GM21381 (cell line): ENCODE results near the gene RALGPS1.

Experiments
- ATAC-seq: cut with Tn5 transposase; IDR thresholded peaks from one replicate; pipeline ENCODE4 v1.9.1; 2021; ENCODE audit warnings: mild to moderate bottlenecking, moderate library complexity; ENCODE audit not compliant: unreplicated experiment

The RALGPS1 gene

DNA sequence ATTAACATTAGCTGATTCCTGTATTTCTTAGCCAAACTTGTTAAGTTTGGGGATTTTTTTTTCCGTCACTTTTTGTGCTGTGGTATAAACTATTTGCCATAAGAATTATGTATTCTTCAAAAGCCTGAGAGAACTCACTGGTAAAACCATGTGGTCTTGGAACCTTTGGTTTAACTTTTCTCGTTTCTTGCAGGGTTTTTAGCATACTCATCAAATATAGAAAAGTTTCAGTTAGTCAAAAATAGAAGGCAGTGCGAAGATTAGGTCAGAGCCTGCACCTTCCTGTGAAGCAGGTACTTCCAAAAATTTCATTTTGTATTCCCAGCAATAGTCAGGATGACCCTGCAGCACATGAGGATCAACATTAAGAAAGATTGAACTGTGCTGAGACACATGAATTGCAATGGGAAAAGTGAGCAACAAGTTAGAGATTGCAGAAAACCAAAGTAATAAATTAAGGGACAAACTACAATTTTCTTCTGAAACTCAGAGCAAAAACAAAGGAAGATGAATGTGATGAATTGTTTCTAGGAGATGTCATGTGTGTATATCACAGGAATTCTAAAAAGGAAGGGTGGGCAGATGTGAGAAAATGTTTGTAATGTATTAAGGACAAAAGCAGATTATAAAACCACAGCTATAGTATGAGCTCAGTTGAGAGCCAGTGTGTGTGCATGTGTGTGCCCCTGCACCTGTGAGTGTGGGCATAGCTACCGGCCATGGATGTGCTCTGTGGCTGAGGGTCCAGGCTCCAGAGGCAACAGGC, 105.6 kb downstream of the RALGPS1 start:
- ATAC-seq: no peak

DNA sequence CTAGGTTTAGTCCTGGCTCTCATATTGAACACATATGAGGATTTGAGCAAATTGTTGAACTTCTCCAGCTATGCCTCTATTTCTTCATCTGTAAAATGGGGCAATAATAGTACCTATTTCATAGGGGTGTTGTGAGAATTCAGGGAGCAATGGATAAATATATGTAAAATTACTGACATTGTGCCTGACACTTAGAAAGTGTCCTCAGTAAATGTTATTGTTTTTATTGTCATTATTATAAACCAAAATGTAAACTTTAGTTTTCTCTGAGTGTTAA, 106.2 kb downstream of the RALGPS1 start:
- ATAC-seq: no peak

- no peak for ATAC-seq
Observed at GRCh38 chr9:127021664-127022363, 107.2 kb downstream of the RALGPS1 start.

- no peak for ATAC-seq
Observed at GRCh38 chr9:127022913-127023660, 108.5 kb downstream of the RALGPS1 start.

GRCh38 chr9:127025042-127025441, 110.5 kb downstream of the RALGPS1 start:
- ATAC-seq: no peak

GRCh38 chr9:127027694-127028093, 113.1 kb downstream of the RALGPS1 start:
- no peak for ATAC-seq

DNA sequence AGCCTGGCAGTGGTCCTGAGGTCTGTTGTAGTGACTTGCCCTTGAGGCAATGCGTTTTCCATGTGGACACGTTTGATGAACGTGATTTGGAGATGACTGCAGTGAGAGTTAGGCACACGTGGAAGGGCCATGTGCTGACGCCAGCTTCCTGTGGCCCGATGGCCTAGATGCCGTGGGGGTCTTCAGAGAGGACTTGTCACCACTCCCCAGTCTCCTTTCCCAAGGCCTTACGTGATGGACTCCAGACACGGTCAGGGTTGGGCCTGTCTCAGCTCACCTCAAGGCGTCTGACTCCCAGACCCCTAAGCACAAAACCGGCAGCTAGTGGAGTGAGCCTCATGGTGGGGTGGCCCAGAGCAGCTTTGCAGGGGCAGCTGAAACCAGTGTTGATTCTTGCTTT, 115.0 kb downstream of the RALGPS1 start:
- ATAC-seq: no peak

- ATAC-seq: no peak
Observed at GRCh38 chr9:127030814-127031740, 116.5 kb downstream of the RALGPS1 start.

DNA sequence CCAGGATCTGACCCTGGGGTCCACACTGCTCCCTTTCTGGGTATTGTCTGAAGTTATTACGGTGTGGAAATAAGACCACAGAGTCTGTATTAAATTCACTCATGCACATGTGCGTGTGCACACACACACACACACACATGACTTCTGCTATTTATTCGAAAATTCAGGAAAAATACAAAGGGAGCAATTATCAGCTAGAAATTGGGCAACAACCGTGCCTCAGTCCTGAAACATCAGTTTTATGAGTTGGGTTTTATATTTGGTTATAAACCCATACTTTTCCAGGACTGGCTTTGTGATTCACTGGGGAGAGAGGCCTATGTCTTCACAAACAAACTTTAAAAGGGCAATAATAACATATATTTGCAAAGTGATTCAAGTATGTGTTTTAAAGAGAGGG, 117.7 kb downstream of the RALGPS1 start:
- ATAC-seq: no peak

DNA sequence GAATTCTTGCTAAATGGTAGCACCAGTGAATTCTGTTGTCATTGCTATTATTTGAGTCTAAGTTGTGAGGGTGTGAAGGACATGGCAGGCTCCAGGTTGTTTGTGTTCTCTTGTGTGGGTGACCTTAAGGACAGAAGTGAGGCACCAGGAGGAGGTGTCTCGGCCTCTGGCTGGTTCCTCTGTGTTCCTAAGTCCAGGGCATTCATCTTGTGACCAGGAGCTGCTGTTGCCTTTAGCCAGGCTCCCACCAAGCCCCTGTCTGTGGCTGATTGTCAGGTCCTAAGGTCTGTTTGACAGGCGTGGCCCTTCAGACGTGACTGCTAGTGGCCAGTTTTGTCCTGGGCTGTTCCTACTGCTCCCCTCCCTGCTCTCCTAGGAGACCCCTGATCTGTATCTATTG, 118.5 kb downstream of the RALGPS1 start:
- ATAC-seq: no peak

DNA sequence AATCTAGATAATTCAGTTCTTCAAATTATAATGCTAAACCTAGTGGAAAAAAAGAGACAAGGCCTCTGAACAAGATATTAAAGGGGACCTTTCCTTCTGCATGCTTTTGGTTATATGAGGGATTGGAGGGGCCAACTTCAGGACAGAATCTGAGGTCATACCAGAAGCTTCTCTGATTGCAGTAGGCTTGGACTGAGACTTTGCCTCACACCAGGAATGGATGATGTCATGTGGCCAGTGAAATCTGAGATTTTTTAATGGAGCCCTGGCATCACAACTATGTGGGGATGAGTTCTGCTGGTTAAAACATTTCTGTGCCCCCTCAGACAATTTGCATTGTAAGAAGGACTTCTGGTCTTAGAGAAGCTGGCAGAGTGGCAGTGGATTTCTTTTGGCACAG, 119.2 kb downstream of the RALGPS1 start:
- ATAC-seq: no peak

- no peak for ATAC-seq
Observed at GRCh38 chr9:127034691-127035090, 120.1 kb downstream of the RALGPS1 start.

DNA sequence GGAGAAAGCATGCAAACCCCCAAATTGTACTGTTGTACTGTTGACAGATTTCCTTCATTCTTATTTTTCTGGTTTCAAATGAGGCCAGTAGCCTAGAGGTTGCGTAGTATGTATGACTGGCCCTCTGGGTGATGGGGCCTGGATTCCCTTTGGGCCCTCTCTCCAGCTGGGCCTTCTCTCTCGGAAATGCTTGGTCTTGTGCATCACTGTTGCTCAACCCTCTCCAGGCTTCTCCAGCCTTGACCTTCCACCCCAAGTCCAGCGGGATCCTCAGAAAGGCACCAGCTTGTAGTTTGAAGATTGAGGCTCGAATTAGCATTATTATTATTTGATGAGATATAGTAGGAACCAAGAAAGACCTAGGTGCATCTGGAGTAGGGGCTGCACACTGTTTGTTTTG, 120.8 kb downstream of the RALGPS1 start:
- no peak for ATAC-seq

GRCh38 chr9:127035948-127036347, 121.4 kb downstream of the RALGPS1 start:
- ATAC-seq: no peak

DNA sequence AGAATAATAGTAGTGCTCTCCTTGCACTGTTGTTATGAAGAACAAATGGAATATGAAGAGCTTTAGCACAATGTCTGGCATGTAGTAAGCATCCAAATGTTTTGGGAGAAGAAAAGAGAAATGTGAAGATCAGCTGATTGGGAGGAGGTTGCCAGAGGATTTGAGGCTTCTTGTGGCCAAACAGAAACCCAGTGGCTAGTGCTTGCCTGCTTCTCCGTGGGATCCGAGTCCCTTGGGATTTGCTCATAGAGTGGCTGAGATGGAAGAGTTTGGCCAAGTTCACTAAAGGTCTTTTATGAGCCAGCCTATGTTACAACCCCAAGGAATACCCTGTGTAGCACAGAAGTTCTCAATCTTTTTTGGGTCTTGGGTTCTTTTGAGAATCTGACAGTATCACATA, 121.9 kb downstream of the RALGPS1 start:
- ATAC-seq: no peak

DNA sequence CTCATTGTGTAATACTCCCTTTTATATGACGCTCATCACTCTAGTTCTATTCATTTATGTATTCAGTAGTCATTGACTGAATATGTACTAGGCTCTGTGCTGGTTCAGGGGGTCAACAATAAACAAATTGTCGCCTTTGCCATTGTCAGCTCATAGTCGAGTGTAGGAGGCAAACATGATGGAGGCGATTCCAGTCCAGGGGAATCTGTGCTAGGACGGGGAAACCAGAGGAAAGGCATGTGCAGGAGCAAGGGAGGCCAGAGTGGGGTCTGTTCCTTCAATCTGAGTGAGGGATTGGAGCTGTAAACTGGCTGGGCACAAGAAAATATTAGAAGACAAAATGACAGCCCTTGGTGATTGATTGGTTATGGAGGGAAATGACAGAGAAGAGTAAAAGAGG, 123.9 kb downstream of the RALGPS1 start:
- no peak for ATAC-seq

DNA sequence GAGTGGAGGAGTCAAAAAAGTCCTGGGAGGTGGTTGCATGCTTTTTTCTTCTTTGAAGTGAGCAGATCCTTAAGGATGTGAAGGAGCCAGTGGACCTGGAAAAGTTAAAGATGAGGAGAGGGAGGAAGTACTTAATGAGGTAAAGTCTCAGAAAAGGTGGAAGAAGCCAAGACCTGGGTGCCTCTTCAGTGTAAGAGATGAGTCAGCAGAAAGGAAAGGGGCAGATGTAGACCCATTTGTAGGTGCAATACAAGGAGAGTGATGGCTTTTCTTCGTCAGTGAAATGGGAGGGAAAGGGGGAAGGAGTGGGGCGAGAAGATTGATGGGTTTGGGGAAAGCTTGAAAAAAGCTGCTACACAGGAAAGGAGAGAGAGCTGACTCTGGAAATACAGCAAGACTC, 124.9 kb downstream of the RALGPS1 start:
- ATAC-seq: no peak

DNA sequence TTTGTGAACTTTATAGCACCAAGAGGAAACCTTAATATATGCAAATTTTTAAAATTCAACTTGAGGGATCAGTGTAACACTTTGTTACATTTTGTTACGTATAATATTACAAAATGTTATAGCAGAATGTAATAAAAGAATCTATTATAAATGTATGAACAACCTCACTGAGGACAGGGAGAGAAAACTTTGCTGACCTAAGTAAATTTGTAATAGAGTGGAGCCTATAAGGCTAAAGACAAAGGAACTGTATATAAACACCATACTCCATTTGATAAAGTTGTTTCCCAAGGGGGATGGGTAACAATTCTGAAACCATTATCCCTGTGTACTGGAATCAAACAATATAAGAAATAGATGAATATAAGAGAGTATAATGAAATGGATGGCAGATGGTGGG, 130.6 kb downstream of the RALGPS1 start:
- ATAC-seq: no peak

GRCh38 chr9:127047971-127048370, 133.4 kb downstream of the RALGPS1 start:
- ATAC-seq: no peak

- no peak for ATAC-seq
Observed at GRCh38 chr9:127049044-127049443, 134.5 kb downstream of the RALGPS1 start.

DNA sequence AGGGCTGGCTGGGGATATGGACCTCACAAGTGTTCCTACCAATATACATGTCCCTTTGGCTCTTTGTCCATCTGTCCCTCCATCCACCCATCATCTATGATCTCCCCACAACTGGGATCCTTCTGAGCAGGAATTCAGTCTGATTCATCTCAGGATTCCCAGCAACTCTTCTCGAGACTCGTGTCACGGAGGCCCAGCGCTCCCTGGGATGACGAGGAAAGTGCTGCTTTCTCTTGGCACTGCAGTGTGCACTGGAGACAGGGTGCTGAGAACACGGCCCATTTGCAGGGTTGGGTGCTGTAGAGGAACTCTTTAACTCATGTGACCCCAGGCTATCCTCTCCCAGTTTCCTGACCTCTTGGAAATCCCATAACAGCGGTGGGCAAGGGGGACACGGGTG, 135.0 kb downstream of the RALGPS1 start:
- ATAC-seq: no peak
